Retinal pigment epithelial cell (primary cell): ENCODE data around the gene CRYBG1.
A peak's percentile ranks its signal among the peaks of the same experiment; 100 is the strongest.
"Not testable (repeated sequence)": the region's sequence is repeated elsewhere in the genome, so short reads cannot be mapped to it uniquely, and the experiment has no call there.

Experiments used
- DNase-seq: peaks from one replicate; pipeline ENCODE4 v3.0.0-alpha.2; 2010; ENCODE audit warnings: low read depth
- H3K4me3 ChIP-seq: 2 replicates; pipeline ENCODE4 v1.5.1; 2011; ENCODE audit warnings: mild to moderate bottlenecking, low read length, control low read depth, moderate library complexity
- CTCF ChIP-seq: conservative IDR thresholded peaks from 2 replicates; pipeline ENCODE4 v1.5.1; 2011; ENCODE audit warnings: low read depth, low read length, control low read depth, inconsistent platforms

CRYBG1 gene

GRCh38 chr6:106387875-106388274, 27.4 kb downstream of the CRYBG1 start:
- DNase-seq = no peak
- H3K4me3 ChIP-seq = no peak overlapping the region
- no peak for TF ChIP-seq CTCF

GRCh38 chr6:106390088-106390487, 29.6 kb downstream of the CRYBG1 start:
- no peak for TF ChIP-seq CTCF
- no peak overlapping the region for H3K4me3 ChIP-seq
- DNase-seq = peak; percentile 81

GRCh38 chr6:106396426-106397220, 36.1 kb downstream of the CRYBG1 start:
- H3K4me3 ChIP-seq = no peak overlapping the region
- no peak for DNase-seq
- no peak for TF ChIP-seq CTCF

- H3K4me3 ChIP-seq = no peak overlapping the region
- DNase-seq = peak; percentile 93
- TF ChIP-seq CTCF = no peak
Measured at GRCh38 chr6:106397431-106397830, 36.9 kb downstream of the CRYBG1 start.

- no peak overlapping the region for H3K4me3 ChIP-seq
- DNase-seq = no peak
- no peak for TF ChIP-seq CTCF
Measured at GRCh38 chr6:106398621-106399020, 38.1 kb downstream of the CRYBG1 start.

- not testable (repeated sequence) for H3K4me3 ChIP-seq, DNase-seq
Measured at GRCh38 chr6:106405044-106405443, 44.5 kb downstream of the CRYBG1 start.

- no peak overlapping the region for H3K4me3 ChIP-seq
- no peak for TF ChIP-seq CTCF
- no peak for DNase-seq
Measured at GRCh38 chr6:106411056-106411455, 50.5 kb downstream of the CRYBG1 start.
